K562 (cell line): ENCODE results near the gene GULP1. TPM values are rescaled to one million over a fixed set of nuclear protein-coding genes. Genes with fewer than 3 reads are reported as not detected.

Source experiments
- ATAC-seq: fragments of 200-7000 bp; cut with Tn5 transposase; 3 replicates; pipeline ENCODE4 v1.9.1; 2020; ENCODE audit warnings: moderate library complexity
- BruUV-seq: library from RNA; stranded (reverse); fragments of 400-500 nt; replicated peaks from 2 replicates; lab custom pipeline; 2021; lab: Mats Ljungman, UMichigan
- CTCF ChIA-PET: fragments of 300-600 bp; formaldehyde crosslinking; extraction: SDS; loops from one replicate; lab custom pipeline; 2021; ENCODE audit warnings: low intra/inter-chr PET ratio; lab: Yijun Ruan, JAX
- POLR2A ChIA-PET: fragments of 300-600, 350-650 bp; sonication (Branson Sonifier 250); formaldehyde crosslinking; extraction: SDS; loops from one replicate; lab custom pipeline; 2021; ENCODE audit warnings: antibody characterized with exemption, inconsistent platforms; lab: Yijun Ruan, JAX
- DNase-seq, 4 experiments: peaks; one replicate each; pipeline versions ENCODE4 v3.0.0 to v3.0.0-alpha.2; 2011 to 2018; ENCODE audit warnings: low spot score in 3 of 4, mixed read lengths in 3 of 4; ENCODE audit errors: extremely low read depth in 1 of 4
- FAIRE-seq: peaks from 2 replicates; lab custom pipeline; 2011; peaks lifted over from hg19 to GRCh38; lab: Jason Lieb, UNC
- H2AFZ ChIP-seq: 2 replicates; pipeline ENCODE4 v1.6.0; 2011; ENCODE audit warnings: low read depth, low read length, control low read depth, inconsistent platforms
- H3K27ac ChIP-seq: fragments of 200-600 bp; 3 replicates; pipeline ENCODE4 v1.8.0; 2011; ENCODE audit warnings: low read depth, mild to moderate bottlenecking, control low read depth, inconsistent platforms, low read length, moderate library complexity, mixed read lengths; ENCODE audit errors: extremely low read depth
- H3K27me3 ChIP-seq, 2 experiments: fragments of 300-600 bp in 1 of 2; 2 replicates in 1 of 2; 3 replicates in 1 of 2; pipeline versions ENCODE4 v1.6.0 to v1.8.0; 2011; ENCODE audit warnings: inconsistent platforms in 2 of 2, low read length in 2 of 2, mild to moderate bottlenecking in 1 of 2, mixed read lengths in 1 of 2, moderate library complexity in 1 of 2; ENCODE audit not compliant: control insufficient read depth in 2 of 2, insufficient read depth in 2 of 2
- H3K36me3 ChIP-seq: fragments of 300-600 bp; 3 replicates; pipeline ENCODE4 v1.8.0; 2011; ENCODE audit warnings: mild to moderate bottlenecking, low read length, inconsistent platforms; ENCODE audit not compliant: control insufficient read depth, insufficient read depth
- H3K4me1 ChIP-seq, 2 experiments: fragments of 200-600 bp in 1 of 2; replicated peaks in 1 of 2; 2 replicates in 1 of 2; 3 replicates in 1 of 2; pipeline versions ENCODE4 v1.5.1 to v1.8.0; 2011; ENCODE audit warnings: inconsistent platforms in 2 of 2, low read length in 2 of 2, mild to moderate bottlenecking in 1 of 2, mixed read lengths in 1 of 2, moderate library complexity in 1 of 2; ENCODE audit not compliant: control insufficient read depth in 2 of 2, insufficient read depth in 2 of 2
- H3K4me2 ChIP-seq: 2 replicates; pipeline ENCODE4 v1.6.1; 2011; ENCODE audit warnings: low read length, control low read depth, inconsistent platforms, mixed read lengths; ENCODE audit not compliant: insufficient read depth
- H3K4me3 ChIP-seq: fragments of 200-600 bp; sonication (generic), shearing (Covaris generic); 2 replicates; pipeline ENCODE4 v1.5.1; 2016; ENCODE audit warnings: control low read depth, inconsistent platforms
- H3K79me2 ChIP-seq: fragments of 200-600 bp; 3 replicates; pipeline ENCODE4 v1.8.0; 2011; ENCODE audit warnings: low read length, inconsistent platforms; ENCODE audit not compliant: control insufficient read depth, insufficient read depth
- H3K9ac ChIP-seq, 2 experiments: 2 replicates each; pipeline versions ENCODE4 v1.6.0 to v1.6.1; 2011; ENCODE audit warnings: low read depth in 2 of 2, low read length in 2 of 2, control low read depth in 1 of 2, inconsistent platforms in 1 of 2, mild to moderate bottlenecking in 1 of 2, mixed read lengths in 1 of 2; ENCODE audit not compliant: insufficient read depth in 1 of 2
- H3K9me1 ChIP-seq: one replicate; pipeline ENCODE4 v1.6.0; 2011; ENCODE audit warnings: inconsistent platforms, mild to moderate bottlenecking, low read length, moderate library complexity; ENCODE audit not compliant: control insufficient read depth, insufficient read depth
- H3K9me3 ChIP-seq: replicated peaks from 2 replicates; pipeline ENCODE4 v1.5.1; 2011; ENCODE audit warnings: low read depth, low read length, inconsistent platforms; ENCODE audit not compliant: control insufficient read depth, insufficient read depth
- H4K20me1 ChIP-seq: replicated peaks from 2 replicates; pipeline ENCODE4 v1.6.1; 2011; ENCODE audit warnings: low read length, inconsistent platforms, mixed read lengths; ENCODE audit not compliant: control insufficient read depth, insufficient read depth
- CEBPB ChIP-seq: fragments of 450-650 bp; IDR thresholded peaks from 2 replicates; pipeline ENCODE4 v1.6.1; 2016; ENCODE audit warnings: missing genetic modification characterization, missing compliant biosample characterization
- CEBPG ChIP-seq, 3 experiments: fragments of 200-800 bp in 1 of 3; sonication (Bioruptor generic) in 1 of 3; sonication (generic) in 1 of 3; formaldehyde crosslinking in 1 of 3; IDR thresholded peaks in 2 of 3; conservative IDR thresholded peaks in 1 of 3; 2 replicates each; pipeline versions ENCODE4 v1.6.1 to v1.8.0; 2016 to 2022; ENCODE audit warnings: missing compliant biosample characterization in 2 of 3, missing genetic modification characterization in 2 of 3, mild to moderate bottlenecking in 1 of 3, missing genetic modification reagents in 1 of 3
- HMGN3 ChIP-seq: IDR thresholded peaks from 2 replicates; pipeline ENCODE4 v1.6.1; 2011; ENCODE audit warnings: borderline replicate concordance, low read depth, mild to moderate bottlenecking, mixed read lengths, low read length; ENCODE audit not compliant: insufficient read length; ENCODE audit errors: extremely low read depth
- ILK ChIP-seq: fragments of 450-650 bp; IDR thresholded peaks from 2 replicates; pipeline ENCODE4 v1.6.1; 2016; ENCODE audit warnings: missing genetic modification characterization, low read depth, mild to moderate bottlenecking, missing compliant biosample characterization, moderate library complexity, borderline replicate concordance
- TRIM24 ChIP-seq, 2 experiments: fragments of 450-650 bp; IDR thresholded peaks; 2 replicates each; pipeline ENCODE4 v1.6.1; 2016
- WGBS: fragments of 100-300 bp; shearing (Covaris generic); methylation state at CpG from one replicate; pipeline ENCODE4 v1.1.6; 2016; ENCODE audit warnings: low coverage, mixed read lengths; ENCODE audit not compliant: insufficient coverage; ENCODE audit errors: missing lambda C conversion rate; 5-methylcytosine and 5-hydroxymethylcytosine counted together
- in situ Hi-C: fragments of 300-500 bp; cut with MboI; formaldehyde crosslinking; loops from 4 replicates; pipeline ENCODE4 v1.15.0; 2018; ENCODE audit warnings: inconsistent platforms, mixed read lengths
- intact Hi-C: fragments of 100-400 bp; cut with micrococcal nuclease; formaldehyde crosslinking; loops from 2 replicates; pipeline ENCODE4 v1.14.2; 2022
- polyA plus RNA-seq, 8 experiments: library from polyadenylated mRNA; depleted of rRNA in 4 of 8; stranded (reverse) in 5 of 8; unstranded in 3 of 8; fragments of >200 nt; fragmentation: Nextera tagmentation in 2 of 8; fragmentation: Illumina TruSeq in 1 of 8; extraction: Ambion mirVana in 2 of 8; extraction: Trizol in 1 of 8; gene quantifications; 2 replicates each; pipeline versions ENCODE4 v1.2.1 to v1.2.3, GENCODE V29; 2011 to 2014; ENCODE audit warnings: inconsistent platforms in 1 of 8, missing spikeins in 1 of 8
- total RNA-seq, 7 experiments: library from RNA; depleted of rRNA in 6 of 7; stranded (reverse); fragments of >200 nt in 6 of 7; fragmentation: Illumina TruSeq in 2 of 7; extraction: Trizol in 2 of 7; gene quantifications; 2 replicates each; pipeline versions ENCODE4 v1.2.1 to v1.2.3, GENCODE V29; 2011 to 2021; ENCODE audit warnings: low replicate concordance in 1 of 7

Gene GULP1
- total and polyA plus RNA-seq, 9 of the 15 experiments (the other 6 are each of a cell fraction or from before 2014, with no cell fraction given) = 8.5 to 25.3 (median 19.5) TPM

GRCh38 chr2:188340257-188340656 lies 48.6 kb downstream of the GULP1 start (continued):
- TF ChIP-seq HMGN3 = no peak
- TF ChIP-seq ILK (tag) = no peak
- TF ChIP-seq, all 486 proteins: peak for 0

- ChIA-PET POLR2A (interaction anchor here (0.9 kb wide), 1 partner anchor 53 kb away, joined by 3 read pairs; the partner anchor contains the start of gene GULP1), CTCF (no interaction called here)
- Histone ChIP-seq H3K27ac (no peak overlapping the region), H3K4me1 (no peaks in the 10 kb centered on the region), H4K20me1 (no peaks in the 10 kb centered on the region), H3K79me2 (peaks cover 8% of the 10 kb centered on the region; the same call in 2 of the 3 replicates), H3K4me2 (no peak overlapping the region)
- intact Hi-C loops = no loop called here
- FAIRE-seq (no peak), ATAC-seq (peak; percentile 63; the same call in 2 of the 3 replicates)
- no TSS peak for BruUV-seq
- TF ChIP-seq TRIM24 (IDR thresholded peaks at IDR 0.05) (no peak), CEBPG (CRISPR knock-in tag; IDR thresholded peaks at IDR 0.05) (peak; percentile 35; the same call in 1 of the 2 replicates), CEBPG (tag; conservative IDR thresholded peaks at IDR 0.05 in 1 of 2, IDR thresholded peaks at IDR 0.05 in 1 of 2) (0 out of 4 replicates have a peak, but pooled peaks of 1 of the 2 experiments have one; percentile 20), CEBPB (tag) (peak; percentile 92)
- TF ChIP-seq, all 486 proteins: peak for 2
- Histone ChIP-seq H3K27me3 (no peaks in the 10 kb centered on the region), H3K36me3 (no peaks in the 10 kb centered on the region), H3K4me3 (no peak overlapping the region), H3K9ac (no peak overlapping the region), H3K9me3 (no peaks in the 10 kb centered on the region), H2AFZ (no peak overlapping the region), H3K9me1 (no peaks in the 10 kb centered on the region)
- 40% methylated on average over 2 of the region's 3 CpGs for WGBS
- in situ Hi-C loops = no loop called here
- no peak for DNase-seq
These were observed 53.3 kb downstream of the GULP1 start for GRCh38 chr2:188345020-188345419.
